Keratinocyte (primary cell): ENCODE measurements around the gene FSIP1. TPM values are rescaled to one million over a fixed set of nuclear protein-coding genes. Genes with fewer than 3 reads are reported as not detected.
"Not testable (repeated sequence)": the region's sequence is repeated elsewhere in the genome, so short reads cannot be mapped to it uniquely, and the experiment has no call there.

Experiments
- DNase-seq: peaks from one replicate; pipeline ENCODE4 v3.0.0-alpha.2; 2011; ENCODE audit warnings: low read depth, missing footprints, low spot score
- FAIRE-seq: peaks from 2 replicates; lab custom pipeline; 2011; peaks lifted over from hg19 to GRCh38; lab: Jason Lieb, UNC
- H2AFZ ChIP-seq: 2 replicates; pipeline ENCODE4 v1.6.0; 2012; ENCODE audit warnings: low read length, control low read depth, inconsistent platforms; ENCODE audit not compliant: control insufficient read depth
- H3K27ac ChIP-seq: 2 replicates; pipeline ENCODE4 v1.5.1; 2011; ENCODE audit warnings: low read length; ENCODE audit not compliant: control insufficient read depth, insufficient read depth
- H3K27me3 ChIP-seq: 3 replicates; pipeline ENCODE4 v1.6.0; 2011; ENCODE audit warnings: low read length; ENCODE audit not compliant: control insufficient read depth, insufficient read depth; ENCODE audit errors: extremely low read depth
- H3K36me3 ChIP-seq, 2 experiments: 2 replicates in 1 of 2; 3 replicates in 1 of 2; pipeline ENCODE4 v1.5.1; 2011; ENCODE audit warnings: low read length in 2 of 2, mild to moderate bottlenecking in 1 of 2; ENCODE audit not compliant: control insufficient read depth in 2 of 2, insufficient read depth in 2 of 2; ENCODE audit errors: extremely low read depth in 1 of 2
- H3K4me1 ChIP-seq: 3 replicates; pipeline ENCODE4 v1.5.1; 2011; ENCODE audit warnings: low read length; ENCODE audit not compliant: control insufficient read depth, insufficient read depth; ENCODE audit errors: extremely low read depth
- H3K4me2 ChIP-seq: 3 replicates; pipeline ENCODE4 v1.6.0; 2011; ENCODE audit warnings: low read depth, low read length; ENCODE audit not compliant: control insufficient read depth, insufficient read depth; ENCODE audit errors: extremely low read depth
- H3K4me3 ChIP-seq, 3 experiments: fragments of 200-600 bp in 1 of 3; sonication (generic) in 1 of 3; 2 replicates in 2 of 3; 3 replicates in 1 of 3; pipeline ENCODE4 v1.5.1; 2011 to 2016; ENCODE audit warnings: low read length in 3 of 3, mild to moderate bottlenecking in 3 of 3, control low read depth in 2 of 3, inconsistent platforms in 1 of 3, low read depth in 1 of 3, mixed read lengths in 1 of 3, mixed run types in 1 of 3, moderate library complexity in 1 of 3; ENCODE audit not compliant: control insufficient read depth in 2 of 3, insufficient read depth in 2 of 3; ENCODE audit errors: extremely low read depth in 1 of 3
- H3K79me2 ChIP-seq: 2 replicates; pipeline ENCODE4 v1.6.0; 2012; ENCODE audit warnings: low read length; ENCODE audit not compliant: control insufficient read depth, insufficient read depth
- H3K9ac ChIP-seq: 3 replicates; pipeline ENCODE4 v1.6.0; 2011; ENCODE audit warnings: low read length; ENCODE audit not compliant: control insufficient read depth, insufficient read depth; ENCODE audit errors: extremely low read depth
- H3K9me1 ChIP-seq: 3 replicates; pipeline ENCODE4 v1.6.0; 2011; ENCODE audit warnings: low read length; ENCODE audit not compliant: control insufficient read depth, insufficient read depth; ENCODE audit errors: extremely low read depth
- H3K9me3 ChIP-seq: 2 replicates; pipeline ENCODE4 v1.5.1; 2012; ENCODE audit warnings: low read depth, low read length; ENCODE audit not compliant: control insufficient read depth
- H4K20me1 ChIP-seq: 3 replicates; pipeline ENCODE4 v1.6.0; 2011; ENCODE audit warnings: low read length; ENCODE audit not compliant: control insufficient read depth, insufficient read depth; ENCODE audit errors: extremely low read depth
- EZH2 ChIP-seq: IDR thresholded peaks from one replicate; pipeline ENCODE4 v1.6.1; 2012; ENCODE audit warnings: inconsistent platforms, mild to moderate bottlenecking, low read length, moderate library complexity
- dilution Hi-C: fragments of 300-500 bp; cut with MboI; formaldehyde crosslinking; loops from one replicate; pipeline ENCODE4 v1.7.0; 2020; ENCODE audit warnings: low sequenced_read_pairs; ENCODE audit not compliant: extremely low pct_ligation_motif_present
- polyA plus RNA-seq, 5 experiments: library from polyadenylated mRNA; depleted of rRNA in 3 of 5; stranded (reverse) in 3 of 5; stranded (forward) in 1 of 5; unstranded in 1 of 5; fragments of >200 nt; gene quantifications; 1 replicate in 1 of 5; 2 replicates in 3 of 5; 3 replicates in 1 of 5; pipeline versions ENCODE4 v1.2.1 to v1.2.3, GENCODE V29; 2011 to 2012; ENCODE audit warnings: missing spikeins in 2 of 5, low read depth in 1 of 5, low replicate concordance in 1 of 5
- TF ChIP-seq, protein P1 (sequence below), 3 experiments: IDR thresholded peaks in 1 of 3; conservative IDR thresholded peaks in 1 of 3; optimal IDR thresholded peaks in 1 of 3; 2 replicates in 2 of 3; 3 replicates in 1 of 3; pipeline versions ENCODE3 to v1.5.1; 2011; ENCODE audit warnings: low read length in 3 of 3, mild to moderate bottlenecking in 3 of 3, moderate library complexity in 2 of 3, control low read depth in 1 of 3, inconsistent platforms in 1 of 3; ENCODE audit not compliant: insufficient read depth in 2 of 3; ENCODE audit errors: extremely low read depth in 1 of 3

FSIP1 gene
- polyA plus RNA-seq, 1 donor (not counting 4 experiments of a cell fraction or from before 2014, with no cell fraction given) = 1.5 TPM

DNA sequence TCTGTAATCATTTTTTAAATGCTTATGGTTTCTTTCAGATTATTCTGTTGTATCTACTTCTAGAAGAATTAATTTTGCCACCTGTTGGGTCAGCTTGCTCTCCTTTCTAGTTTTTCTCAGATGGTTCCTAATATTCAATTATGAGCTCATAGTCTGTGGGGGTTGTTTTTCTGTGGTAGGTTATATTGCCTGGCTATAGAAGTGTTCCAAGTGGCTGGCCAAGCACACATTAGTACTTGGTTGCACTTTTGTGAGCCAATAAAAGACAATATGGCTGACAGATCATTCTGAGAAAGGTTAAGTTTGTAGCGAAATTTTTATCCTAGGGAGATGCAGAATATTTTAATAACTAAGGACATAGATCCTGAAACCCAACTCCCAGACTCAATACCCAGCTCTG is 31.8 kb upstream of the FSIP1 start:
- no peak overlapping the region for H3K4me2 ChIP-seq
- FAIRE-seq (no peak), DNase-seq (no peak)
- H3K4me1 ChIP-seq = no peaks in the 10 kb centered on the region
- H3K9me3 ChIP-seq = no peaks in the 10 kb centered on the region
- no peak overlapping the region for H2AFZ ChIP-seq
- no peaks in the 10 kb centered on the region for H3K79me2 ChIP-seq
- no peak overlapping the region for H3K27ac ChIP-seq
- no peak overlapping the region for H3K4me3 ChIP-seq
- H3K36me3 ChIP-seq = no peaks in the 10 kb centered on the region
- H3K9me1 ChIP-seq = no peaks in the 10 kb centered on the region
- no peak overlapping the region for H3K9ac ChIP-seq
- no peaks in the 10 kb centered on the region for H3K27me3 ChIP-seq
- TF ChIP-seq, protein P1, sequence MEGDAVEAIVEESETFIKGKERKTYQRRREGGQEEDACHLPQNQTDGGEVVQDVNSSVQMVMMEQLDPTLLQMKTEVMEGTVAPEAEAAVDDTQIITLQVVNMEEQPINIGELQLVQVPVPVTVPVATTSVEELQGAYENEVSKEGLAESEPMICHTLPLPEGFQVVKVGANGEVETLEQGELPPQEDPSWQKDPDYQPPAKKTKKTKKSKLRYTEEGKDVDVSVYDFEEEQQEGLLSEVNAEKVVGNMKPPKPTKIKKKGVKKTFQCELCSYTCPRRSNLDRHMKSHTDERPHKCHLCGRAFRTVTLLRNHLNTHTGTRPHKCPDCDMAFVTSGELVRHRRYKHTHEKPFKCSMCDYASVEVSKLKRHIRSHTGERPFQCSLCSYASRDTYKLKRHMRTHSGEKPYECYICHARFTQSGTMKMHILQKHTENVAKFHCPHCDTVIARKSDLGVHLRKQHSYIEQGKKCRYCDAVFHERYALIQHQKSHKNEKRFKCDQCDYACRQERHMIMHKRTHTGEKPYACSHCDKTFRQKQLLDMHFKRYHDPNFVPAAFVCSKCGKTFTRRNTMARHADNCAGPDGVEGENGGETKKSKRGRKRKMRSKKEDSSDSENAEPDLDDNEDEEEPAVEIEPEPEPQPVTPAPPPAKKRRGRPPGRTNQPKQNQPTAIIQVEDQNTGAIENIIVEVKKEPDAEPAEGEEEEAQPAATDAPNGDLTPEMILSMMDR (optimal IDR thresholded peaks at IDR 0.05 in 1 of 3, IDR thresholded peaks at IDR 0.05 in 1 of 3, conservative IDR thresholded peaks at IDR 0.05 in 1 of 3; ENCODE audit: extremely low read depth in 1 of 3, insufficient read depth in 2 of 3, low read length in 3 of 3) = no peak
- TF ChIP-seq EZH2 = no peak
- dilution Hi-C loops = loop anchor here (25.0 kb wide), 1 partner anchor 98 kb away; the partner anchor contains the start of gene GPR176
- H4K20me1 ChIP-seq = no peaks in the 10 kb centered on the region

DNA sequence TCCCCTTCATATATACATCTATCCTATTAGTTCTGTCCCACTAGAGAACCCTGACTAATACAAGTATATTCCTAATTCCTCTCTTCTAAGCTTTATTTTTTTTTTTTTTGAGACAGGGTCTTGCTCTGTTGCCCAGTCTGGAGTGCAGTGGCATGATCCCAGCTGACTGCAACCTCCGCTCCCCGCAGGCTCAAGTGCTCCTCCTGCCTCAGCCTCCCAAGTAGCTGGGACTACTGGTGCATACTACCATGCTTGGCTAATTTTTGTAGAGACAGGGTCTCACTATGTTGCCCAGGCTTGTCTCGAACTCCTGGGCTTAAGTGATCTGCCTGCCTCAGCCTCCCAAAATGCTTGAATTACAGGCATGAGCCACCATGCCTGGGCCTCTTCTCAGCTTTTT is 30.0 kb upstream of the FSIP1 start:
- not testable (repeated sequence) for H3K79me2 ChIP-seq, FAIRE-seq

DNA sequence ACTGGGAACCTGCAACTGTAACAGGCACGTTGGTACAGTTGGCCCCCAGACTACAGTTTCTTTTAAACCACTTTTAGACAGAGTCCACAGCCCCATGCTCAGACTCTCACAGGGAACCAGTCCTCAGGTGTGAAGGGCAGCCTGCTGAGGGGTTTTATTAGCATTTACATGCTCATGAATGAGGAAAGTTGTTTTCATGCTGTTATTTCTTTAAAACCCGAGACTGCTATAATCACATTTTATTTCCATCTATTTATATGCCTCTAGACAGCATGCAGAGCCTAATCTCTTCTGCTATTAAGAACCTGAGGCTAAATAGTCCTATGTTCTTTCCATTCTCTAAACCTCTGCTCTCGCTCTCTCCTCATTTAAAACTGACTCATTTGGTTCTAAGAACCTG is 26.3 kb upstream of the FSIP1 start:
- TF ChIP-seq, protein P1 (optimal IDR thresholded peaks at IDR 0.05 in 1 of 3, IDR thresholded peaks at IDR 0.05 in 1 of 3, conservative IDR thresholded peaks at IDR 0.05 in 1 of 3; ENCODE audit: extremely low read depth in 1 of 3, insufficient read depth in 2 of 3, low read length in 3 of 3) = no peak
- TF ChIP-seq EZH2 = no peak
- DNase-seq = no peak
- Histone ChIP-seq H3K79me2 (no peaks in the 10 kb centered on the region), H2AFZ (no peak overlapping the region), H3K36me3 (no peaks in the 10 kb centered on the region), H3K27ac (no peak overlapping the region), H3K9me1 (no peaks in the 10 kb centered on the region), H3K27me3 (no peaks in the 10 kb centered on the region), H3K9ac (no peak overlapping the region), H3K4me3 (no peak overlapping the region), H4K20me1 (no peaks in the 10 kb centered on the region), H3K9me3 (no peaks in the 10 kb centered on the region), H3K4me1 (peaks cover 13% of the 10 kb centered on the region), H3K4me2 (no peak overlapping the region)
- dilution Hi-C loops = loop anchor here (25.0 kb wide), 1 partner anchor 103 kb away; the partner anchor contains the start of gene GPR176
- FAIRE-seq = no peak

More for the DNA sequence above, 30.0 kb upstream of the FSIP1 start:
- not testable (repeated sequence) for H3K9me3 ChIP-seq, DNase-seq, H3K4me2 ChIP-seq, H3K27me3 ChIP-seq, H4K20me1 ChIP-seq, H3K4me1 ChIP-seq, H3K4me3 ChIP-seq, H2AFZ ChIP-seq, H3K36me3 ChIP-seq, H3K9ac ChIP-seq, H3K9me1 ChIP-seq, H3K27ac ChIP-seq
- dilution Hi-C loops = loop anchor here (25.0 kb wide), 1 partner anchor 100 kb away; the partner anchor contains the start of gene GPR176
